A673 (cell line): ENCODE results near the gene MTREX. TPM values are rescaled to one million over a fixed set of nuclear protein-coding genes. Genes with fewer than 3 reads are reported as not detected.

Experiments used
- BruUV-seq: library from RNA; stranded (reverse); fragments of 400-500 nt; replicated peaks from 2 replicates; lab custom pipeline; 2021; lab: Mats Ljungman, UMichigan
- CTCF ChIA-PET: fragments of 300-600 bp; sonication (Branson Sonifier 250); formaldehyde crosslinking; loops from one replicate; lab custom pipeline; 2022; ENCODE audit warnings: antibody characterized with exemption; lab: Charles Lee
- POLR2A ChIA-PET: fragments of 300-600 bp; sonication (Branson Sonifier 250); formaldehyde crosslinking; loops from one replicate; lab custom pipeline; 2022; ENCODE audit warnings: antibody characterized with exemption; ENCODE audit not compliant: low non-redundant PET; lab: Charles Lee
- DNase-seq: peaks from one replicate; pipeline ENCODE4 v3.0.0-alpha.2; 2015; ENCODE audit warnings: low spot score
- H3K27ac ChIP-seq: fragments of 200-600 bp; sonication (generic); 2 replicates; pipeline ENCODE4 v1.5.1; 2016; ENCODE audit warnings: mixed run types, low read depth, mild to moderate bottlenecking, mixed read lengths, antibody characterized with exemption, low read length; ENCODE audit not compliant: poor library complexity, severe bottlenecking
- H3K27me3 ChIP-seq: fragments of 200-600 bp; sonication (generic); replicated peaks from 2 replicates; pipeline ENCODE4 v1.6.1; 2017; ENCODE audit warnings: mixed run types, low read depth, mild to moderate bottlenecking, mixed read lengths, antibody characterized with exemption, low read length; ENCODE audit not compliant: insufficient read depth, poor library complexity
- H3K36me3 ChIP-seq: fragments of 200-600 bp; sonication (generic); 2 replicates; pipeline ENCODE4 v1.6.1; 2016; ENCODE audit warnings: mixed run types, mild to moderate bottlenecking, mixed read lengths, antibody characterized with exemption, low read length; ENCODE audit not compliant: insufficient read depth, poor library complexity, severe bottlenecking
- H3K4me1 ChIP-seq: fragments of 200-600 bp; sonication (generic); 2 replicates; pipeline ENCODE4 v1.6.1; 2017; ENCODE audit warnings: mixed run types, mild to moderate bottlenecking, mixed read lengths, antibody characterized with exemption, low read length; ENCODE audit not compliant: insufficient read depth, poor library complexity, severe bottlenecking
- H3K4me3 ChIP-seq: fragments of 200-600 bp; sonication (generic); 2 replicates; pipeline ENCODE4 v1.5.1; 2016; ENCODE audit warnings: low read depth, mixed run types, mild to moderate bottlenecking, mixed read lengths, low read length; ENCODE audit not compliant: poor library complexity, severe bottlenecking
- H3K9me3 ChIP-seq: fragments of 200-600 bp; sonication (generic); 2 replicates; pipeline ENCODE4 v1.6.1; 2016; ENCODE audit warnings: mixed run types, low read depth, mild to moderate bottlenecking, mixed read lengths, antibody characterized with exemption, low read length; ENCODE audit not compliant: poor library complexity, severe bottlenecking
- CTCF ChIP-seq: fragments of 300-800, 200-600 bp; sonication (generic); conservative IDR thresholded peaks from 2 replicates; pipeline ENCODE4 v1.5.1; 2017; ENCODE audit warnings: low read depth, mild to moderate bottlenecking, antibody characterized with exemption, low read length, moderate library complexity, mixed read lengths
- EZH2 ChIP-seq: fragments of 200-600 bp; sonication (generic); IDR thresholded peaks from 2 replicates; pipeline ENCODE4 v1.6.1; 2017; ENCODE audit warnings: borderline replicate concordance, low read depth, mild to moderate bottlenecking, mixed read lengths, antibody characterized with exemption, low read length; ENCODE audit not compliant: poor library complexity, severe bottlenecking
- intact Hi-C: fragments of 100-400 bp; cut with micrococcal nuclease; formaldehyde crosslinking; loops from one replicate; pipeline ENCODE4 v1.10.0; 2022; ENCODE audit not compliant: unreplicated experiment
- total RNA-seq: library from RNA; stranded (reverse); gene quantifications from 2 replicates; pipeline ENCODE4 v1.2.3, GENCODE V29; 2021

Gene MTREX
- total RNA-seq, 1 experiment from 2014 or later: 135 TPM

GRCh38 chr5:55454282-55454681 lies 146.5 kb downstream of the MTREX start:
- Histone ChIP-seq H3K4me3 (no peak overlapping the region), H3K36me3 (no peaks in the 10 kb centered on the region), H3K27me3 (no peaks in the 10 kb centered on the region), H3K4me1 (no peaks in the 10 kb centered on the region), H3K27ac (no peak overlapping the region), H3K9me3 (no peaks in the 10 kb centered on the region)
- no peak for TF ChIP-seq EZH2
- no peak for TF ChIP-seq CTCF
- CTCF ChIA-PET: no interaction called here
- no TSS peak for BruUV-seq
- intact Hi-C loops: no loop called here
- DNase-seq: no peak
- POLR2A ChIA-PET: no interaction called here

GRCh38 chr5:55456216-55456895 lies 148.6 kb downstream of the MTREX start:
- intact Hi-C loops: no loop called here
- H3K9me3 ChIP-seq: no peaks in the 10 kb centered on the region
- no peak for DNase-seq
- H3K4me3 ChIP-seq: no peak overlapping the region
- no TSS peak for BruUV-seq
- H3K4me1 ChIP-seq: no peaks in the 10 kb centered on the region
- no peak overlapping the region for H3K27ac ChIP-seq
- ChIA-PET POLR2A (no interaction called here), CTCF (no interaction called here)
- TF ChIP-seq EZH2: no peak
- no peaks in the 10 kb centered on the region for H3K27me3 ChIP-seq
- no peaks in the 10 kb centered on the region for H3K36me3 ChIP-seq

- Histone ChIP-seq H3K4me3 (no peak overlapping the region), H3K9me3 (no peaks in the 10 kb centered on the region), H3K4me1 (no peaks in the 10 kb centered on the region), H3K27me3 (no peaks in the 10 kb centered on the region), H3K27ac (no peak overlapping the region), H3K36me3 (no peaks in the 10 kb centered on the region)
- TF ChIP-seq EZH2 (no peak), CTCF (no peak)
- intact Hi-C loops: no loop called here
- ChIA-PET CTCF (interaction anchor here (0.6 kb wide), 1 partner anchor 32 kb away, joined by 4 read pairs; no protein-coding TSS in a partner anchor), POLR2A (no interaction called here)
- BruUV-seq: no TSS peak
- no peak for DNase-seq
Measured at GRCh38 chr5:55459572-55459971, 151.8 kb downstream of the MTREX start.

- CTCF ChIA-PET: no interaction called here
- no TSS peak for BruUV-seq
- H3K9me3 ChIP-seq: no peaks in the 10 kb centered on the region
- H3K4me1 ChIP-seq: no peaks in the 10 kb centered on the region
- H3K27me3 ChIP-seq: no peaks in the 10 kb centered on the region
- no peak for DNase-seq
- TF ChIP-seq CTCF: no peak
- TF ChIP-seq EZH2: no peak
- H3K4me3 ChIP-seq: no peak overlapping the region
- intact Hi-C loops: no loop called here
- no peaks in the 10 kb centered on the region for H3K36me3 ChIP-seq
- POLR2A ChIA-PET: no interaction called here
- no peak overlapping the region for H3K27ac ChIP-seq
Measured at GRCh38 chr5:55463613-55464012, 155.8 kb downstream of the MTREX start.
